SW 1271 (cell line): ENCODE measurements around the gene SEMA3C.

Experiments used
- DNase-seq, 2 experiments: peaks; one replicate each; lab custom pipeline; 2025; lab: John Stamatoyannopoulos, UW

Gene SEMA3C

DNA sequence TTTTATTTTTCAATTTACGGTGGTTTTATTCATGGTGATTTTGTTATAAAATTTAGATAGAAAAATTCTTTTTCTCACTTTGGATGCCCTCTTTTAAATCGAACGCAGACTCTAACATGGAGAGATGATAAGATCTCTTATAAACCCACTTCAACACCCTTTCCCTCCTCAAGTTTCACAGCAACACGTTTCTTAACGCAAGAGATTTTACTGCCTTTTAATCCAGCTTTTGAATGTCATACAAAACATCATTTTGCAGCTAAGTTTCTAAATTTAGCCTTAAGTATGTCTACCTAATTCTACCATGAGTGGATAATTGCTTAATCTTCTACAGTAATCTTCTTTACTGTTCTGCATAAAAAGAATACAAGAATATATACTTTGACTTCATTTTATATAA is 70.0 kb downstream of the SEMA3C start:
- no peak for DNase-seq

DNA sequence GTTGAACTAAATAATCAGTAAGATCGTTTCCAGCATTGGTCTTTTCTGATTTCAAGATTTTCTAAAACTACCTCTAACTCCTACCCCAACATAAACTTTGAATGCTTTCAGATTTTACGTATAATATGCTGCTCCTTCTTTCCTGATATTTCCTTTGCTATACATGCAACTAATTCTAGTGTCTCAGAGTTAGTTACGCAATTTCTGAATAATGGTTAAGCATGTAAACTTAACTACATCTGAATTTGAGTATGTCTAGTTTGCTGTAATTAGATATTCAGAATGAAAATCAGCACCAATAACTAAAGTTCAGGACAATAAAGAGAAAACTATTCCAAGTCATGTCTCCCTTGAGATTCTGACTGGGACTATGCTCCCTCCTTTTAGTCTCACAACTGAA is 71.0 kb downstream of the SEMA3C start:
- no peak for DNase-seq

DNA sequence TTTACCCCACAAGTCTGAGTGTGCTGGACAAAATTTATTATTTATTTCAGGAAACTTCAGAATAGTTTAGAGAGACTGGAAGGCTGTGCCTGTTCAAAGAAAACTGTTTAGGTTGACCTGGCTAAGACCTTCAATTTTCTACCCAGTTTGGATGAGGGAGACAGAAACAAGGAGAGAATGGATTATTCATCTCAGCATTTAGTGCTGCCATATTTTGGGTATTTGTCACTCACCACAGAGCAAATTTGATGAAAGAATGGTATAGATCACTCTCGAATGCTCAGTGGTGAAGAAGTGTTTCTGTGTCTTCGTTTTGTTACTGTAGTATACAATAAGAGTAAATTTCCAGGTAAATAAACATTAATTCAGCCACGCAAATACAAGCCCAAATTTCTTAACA is 71.8 kb downstream of the SEMA3C start:
- DNase-seq: no peak

DNA sequence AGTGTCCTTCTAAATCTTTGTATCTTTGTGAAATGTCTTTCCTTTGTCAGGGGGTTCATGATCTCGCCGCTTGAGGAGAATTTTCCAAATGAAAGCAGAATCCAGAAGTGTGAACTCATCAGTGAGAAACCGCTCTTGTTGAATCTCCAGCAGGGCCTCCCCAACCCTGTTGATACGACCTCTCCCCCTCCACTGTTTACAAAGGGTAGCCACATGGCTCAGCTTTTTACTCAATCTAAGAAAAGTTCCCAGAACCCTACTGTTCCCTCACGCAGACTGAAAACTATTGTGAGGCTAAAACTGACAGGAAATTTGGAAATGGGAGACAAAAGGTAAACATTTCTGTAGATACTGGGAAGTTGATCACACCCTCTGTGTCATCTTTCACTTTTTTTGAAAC is 73.9 kb downstream of the SEMA3C start:
- no peak for DNase-seq

DNA sequence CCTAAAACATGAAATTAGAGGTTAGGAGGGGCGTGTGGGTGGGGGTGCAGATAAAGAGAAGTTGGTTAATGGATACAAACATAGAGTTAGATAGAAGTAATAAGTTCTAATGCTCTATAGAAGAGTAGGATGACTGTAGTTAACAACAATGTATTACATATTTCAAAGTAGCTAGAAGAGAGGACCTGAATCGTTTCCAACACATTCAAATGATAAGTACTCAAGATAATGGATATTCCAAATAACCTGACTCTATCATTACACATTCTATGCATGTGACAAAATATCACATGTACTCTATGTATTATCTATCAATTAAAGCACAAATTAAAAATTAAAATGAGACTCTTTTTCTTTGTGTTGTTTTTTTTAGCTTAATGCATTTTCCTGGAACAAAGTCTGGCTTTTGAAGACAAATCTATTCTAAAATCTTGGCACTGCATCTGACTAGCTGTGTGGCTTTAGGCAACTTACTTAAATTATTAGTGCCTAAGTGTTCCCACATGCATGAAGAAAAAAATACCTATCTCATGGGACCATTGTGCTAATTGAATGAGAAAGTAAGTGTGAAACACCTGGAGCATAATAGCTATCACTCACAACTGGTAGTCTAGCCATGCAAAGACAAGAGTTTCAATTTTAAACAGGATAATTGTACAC is 75.7 kb downstream of the SEMA3C start:
- no peak for DNase-seq

DNA sequence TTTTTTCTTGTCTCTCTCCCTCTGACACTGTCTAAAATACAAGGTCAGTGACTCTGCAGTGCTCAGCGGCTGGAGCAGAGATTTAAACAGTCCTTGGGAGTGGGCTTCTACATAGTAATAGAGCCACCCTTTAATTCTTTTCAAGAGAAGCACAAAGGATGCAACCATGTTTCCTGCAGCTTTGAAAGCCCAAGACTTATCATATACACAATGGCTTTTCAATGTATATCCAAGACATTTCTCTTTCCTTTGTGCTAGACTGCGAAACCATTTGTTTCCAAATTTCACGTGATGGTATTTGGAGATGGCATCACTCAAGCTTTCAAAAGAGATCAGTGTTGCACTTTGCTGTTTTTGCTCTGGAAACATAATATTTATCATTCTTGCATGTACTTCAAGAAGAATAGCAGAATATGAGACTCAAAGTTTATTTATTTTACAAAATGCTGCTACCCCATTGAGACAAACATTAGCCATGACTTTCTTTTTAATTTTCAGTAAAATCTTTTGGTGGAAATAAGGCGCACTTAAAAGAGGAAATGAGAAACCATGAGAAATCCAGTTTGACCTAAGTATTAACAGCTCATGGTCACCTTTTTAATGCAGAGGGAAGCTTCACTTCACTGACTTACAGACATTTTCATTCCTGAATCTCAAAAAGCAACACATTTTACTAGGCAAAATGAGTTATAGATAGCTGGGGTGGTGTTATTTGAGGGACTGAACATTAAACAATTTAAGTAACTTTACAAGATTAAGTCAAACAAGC is 76.6 kb downstream of the SEMA3C start:
- DNase-seq: no peak

DNA sequence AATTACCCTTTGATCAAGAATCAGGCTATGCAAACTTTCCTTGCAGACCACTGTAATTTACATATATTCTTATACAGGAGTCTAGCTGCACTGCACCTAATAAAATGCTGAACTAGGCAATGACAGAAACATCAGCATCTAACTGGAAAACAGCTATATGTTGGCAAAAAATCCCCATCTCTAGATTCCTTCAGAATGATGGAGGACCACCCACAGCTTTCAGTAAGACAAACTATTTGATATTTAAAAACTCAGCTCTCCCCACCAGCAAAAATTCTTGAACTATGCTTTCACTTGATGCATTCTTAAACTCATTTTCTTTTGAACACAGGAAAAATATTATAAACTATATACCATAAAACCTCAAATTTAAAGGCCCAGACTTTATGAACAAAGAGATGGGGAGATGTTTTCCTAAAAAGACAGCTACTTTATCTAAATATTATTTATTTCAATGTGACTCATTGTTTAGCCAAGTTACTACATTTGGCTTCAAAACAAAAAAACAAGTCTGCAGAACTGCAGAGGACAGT is 77.4 kb downstream of the SEMA3C start:
- DNase-seq: no peak

DNA sequence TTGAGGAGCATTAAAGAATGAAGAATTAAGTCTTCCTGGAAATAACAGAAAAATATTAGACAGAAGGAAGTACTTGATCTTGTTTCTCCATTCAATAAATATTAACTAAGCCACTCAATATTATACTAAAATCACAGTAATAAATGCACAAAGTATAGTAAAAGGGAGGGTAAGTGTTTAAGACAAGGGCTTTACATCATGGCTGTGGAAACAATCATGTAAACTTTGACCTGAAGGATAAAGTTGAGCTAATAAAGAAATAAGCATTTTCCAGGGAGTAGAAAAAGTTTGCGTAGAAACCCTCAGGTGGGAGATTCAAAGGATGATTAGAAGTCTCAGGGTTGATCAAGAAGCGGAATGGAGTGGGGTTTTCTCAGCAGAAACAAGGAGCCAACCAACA is 78.2 kb downstream of the SEMA3C start:
- DNase-seq: no peak

DNA sequence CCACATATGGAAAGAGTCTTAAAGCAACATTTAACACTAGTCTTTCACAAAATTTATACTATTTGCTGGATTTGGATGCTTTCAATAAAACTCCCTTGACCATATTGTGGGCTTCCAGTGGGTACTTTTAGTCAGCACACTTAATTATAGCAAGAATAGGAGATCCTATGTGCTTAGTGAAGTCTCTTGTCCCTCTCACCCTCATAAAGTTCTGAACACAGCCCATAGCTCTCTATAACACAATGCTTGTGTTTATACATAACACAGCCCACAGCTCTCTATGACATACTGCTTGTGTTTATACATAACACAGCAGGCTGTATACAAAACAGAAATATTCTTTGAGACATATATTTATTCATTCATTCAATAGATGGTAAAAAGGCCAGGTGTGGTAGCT is 79.0 kb downstream of the SEMA3C start:
- no peak for DNase-seq

DNA sequence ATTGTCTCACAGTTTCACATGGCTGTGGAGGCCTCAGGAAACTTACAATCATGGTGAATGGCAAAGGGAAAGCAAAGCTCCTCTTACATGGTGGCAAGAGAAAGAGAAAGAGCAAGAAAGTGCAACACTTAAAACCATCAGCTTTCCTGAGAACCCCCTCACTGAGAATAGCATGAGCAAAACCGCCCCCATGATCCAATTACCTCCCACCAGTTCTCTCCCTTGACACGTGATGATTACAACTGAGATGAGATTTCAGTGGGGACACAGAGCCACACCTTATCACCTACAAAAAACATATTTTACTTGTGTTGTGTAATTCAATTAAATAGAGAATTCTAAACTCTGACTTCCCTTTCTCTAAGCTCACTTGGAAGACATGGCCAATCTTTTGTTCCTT is 80.2 kb downstream of the SEMA3C start:
- DNase-seq: no peak

DNA sequence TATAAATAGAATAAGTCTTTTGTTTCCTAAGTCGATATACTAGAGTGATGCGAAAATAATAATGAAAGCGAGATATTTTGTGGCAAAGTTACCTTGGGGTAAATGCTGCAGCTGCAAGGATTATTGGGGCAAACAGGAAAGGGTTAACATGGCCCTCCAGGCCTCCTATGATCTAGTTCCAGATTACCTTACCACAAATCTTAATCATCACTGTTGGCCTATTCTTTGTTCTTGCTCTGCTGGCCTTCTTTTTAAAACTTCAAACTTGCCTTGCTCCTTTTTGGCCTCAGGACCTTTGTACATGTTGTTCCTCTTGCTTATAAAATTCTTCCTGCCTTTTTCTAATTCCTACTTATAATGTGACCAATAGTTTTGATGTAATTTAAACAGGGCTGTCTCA is 81.5 kb downstream of the SEMA3C start:
- no peak for DNase-seq

DNA sequence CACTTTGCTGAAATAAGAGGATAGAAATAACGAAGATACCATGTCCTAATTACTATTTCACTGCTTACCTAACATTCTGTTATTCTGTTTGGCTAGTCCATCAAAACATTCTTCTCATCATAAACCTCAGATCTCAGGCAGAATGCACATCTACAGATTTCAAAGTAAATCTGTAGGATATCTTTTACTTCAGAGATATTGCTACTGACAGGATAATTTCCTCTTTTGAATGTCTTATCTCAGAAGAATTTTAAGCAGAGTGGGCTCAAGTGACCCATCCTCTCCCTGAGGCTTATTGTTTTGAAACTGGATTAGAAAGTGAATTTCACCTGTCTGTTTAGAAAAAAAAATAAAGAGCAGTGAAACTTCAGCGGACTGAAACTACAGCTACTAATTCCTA is 83.6 kb downstream of the SEMA3C start:
- no peak for DNase-seq

DNA sequence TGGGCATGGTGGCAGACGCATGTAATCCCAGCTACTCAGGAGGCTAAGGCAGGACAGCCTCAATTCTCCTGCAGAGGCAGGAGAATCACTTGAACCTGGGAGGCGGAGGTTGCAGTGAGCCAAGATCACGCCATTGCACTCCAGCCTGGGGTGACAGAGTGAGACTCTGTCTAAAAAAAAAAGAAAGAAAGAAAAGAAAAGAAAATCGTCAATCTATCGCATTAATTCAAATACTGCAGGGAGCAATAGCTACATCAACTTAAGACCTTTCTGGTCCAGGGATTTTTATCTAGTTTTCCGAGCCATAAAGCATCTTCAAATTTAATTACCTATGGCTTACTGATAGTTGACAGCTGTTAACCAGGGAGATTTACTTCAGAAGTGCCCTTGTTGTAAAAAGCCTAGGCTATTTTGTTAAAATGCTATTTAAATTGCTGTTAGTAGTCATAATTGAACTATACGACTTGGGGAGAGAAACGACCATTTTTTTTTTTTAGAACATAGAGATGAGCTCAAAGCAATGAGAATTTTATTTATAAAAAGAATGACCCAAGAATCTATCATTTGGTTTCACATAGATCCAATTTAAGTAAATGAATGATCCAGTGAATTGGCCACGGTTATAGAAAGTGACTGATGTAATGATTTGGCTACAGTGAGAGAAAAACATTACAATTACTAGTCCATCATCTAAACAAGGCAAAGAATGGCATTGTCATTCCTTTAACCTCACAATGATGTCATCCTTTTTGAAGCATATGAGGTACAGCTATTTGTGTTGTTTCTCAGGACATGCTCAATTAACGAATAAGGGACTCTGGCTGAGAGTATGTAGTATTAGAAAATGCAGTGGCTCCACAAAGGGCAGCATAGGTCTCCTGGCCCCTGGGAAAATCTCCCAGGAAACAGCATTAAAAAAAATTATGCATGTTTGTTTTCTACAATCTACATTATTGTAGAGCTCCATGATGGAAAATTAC is 85.3 kb downstream of the SEMA3C start:
- no peak for DNase-seq

DNA sequence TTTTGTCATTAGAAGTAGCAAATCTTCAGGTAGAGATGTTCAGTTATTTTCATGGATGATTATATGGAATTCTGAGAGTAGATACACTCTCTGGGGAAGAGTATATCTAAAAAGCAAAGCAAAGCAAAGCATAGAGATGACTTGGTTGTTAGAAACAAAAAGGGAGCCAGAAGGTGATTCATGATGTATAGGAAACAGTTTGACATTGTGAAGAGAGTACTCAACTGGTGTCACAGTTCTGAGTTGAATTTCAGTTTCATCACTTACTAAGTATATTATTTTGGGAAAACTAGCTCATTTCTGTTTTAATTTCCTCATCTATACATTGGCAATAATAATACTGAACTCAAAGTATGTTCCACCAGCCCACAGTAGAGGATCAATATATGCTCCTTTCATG is 86.8 kb downstream of the SEMA3C start:
- DNase-seq: no peak

DNA sequence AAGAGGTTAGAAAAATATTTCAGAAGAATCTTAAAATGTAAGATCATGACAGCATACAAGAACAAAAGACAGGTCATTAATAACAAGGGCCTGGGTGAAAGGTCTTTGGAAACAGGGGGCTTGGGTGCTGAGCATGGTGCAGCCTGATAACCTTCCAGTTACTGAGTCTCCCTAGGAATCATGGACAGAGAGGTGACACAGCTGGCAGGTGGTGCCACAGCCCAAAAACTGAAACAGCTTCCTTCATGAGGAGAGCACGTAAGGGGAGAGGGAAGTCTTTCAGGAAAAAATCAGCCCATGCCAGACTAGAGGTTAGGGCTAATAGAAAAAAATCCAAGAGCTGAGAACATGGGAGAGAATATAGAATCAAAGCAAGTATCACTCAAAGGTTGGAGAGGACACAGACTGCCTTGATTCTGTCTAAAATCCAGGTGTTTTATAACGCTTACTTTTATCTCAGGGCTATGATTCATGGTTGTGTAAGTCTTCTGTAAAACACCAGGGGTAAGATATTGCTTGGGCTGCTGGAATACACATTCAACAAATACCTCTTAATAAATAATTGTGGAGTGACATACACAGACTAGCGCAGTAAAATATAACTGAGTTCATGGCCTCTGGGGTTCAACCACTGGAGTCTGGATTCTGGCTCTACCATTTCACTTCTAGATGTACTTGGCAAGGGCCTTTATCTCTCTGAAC is 88.1 kb downstream of the SEMA3C start:
- DNase-seq: no peak

DNA sequence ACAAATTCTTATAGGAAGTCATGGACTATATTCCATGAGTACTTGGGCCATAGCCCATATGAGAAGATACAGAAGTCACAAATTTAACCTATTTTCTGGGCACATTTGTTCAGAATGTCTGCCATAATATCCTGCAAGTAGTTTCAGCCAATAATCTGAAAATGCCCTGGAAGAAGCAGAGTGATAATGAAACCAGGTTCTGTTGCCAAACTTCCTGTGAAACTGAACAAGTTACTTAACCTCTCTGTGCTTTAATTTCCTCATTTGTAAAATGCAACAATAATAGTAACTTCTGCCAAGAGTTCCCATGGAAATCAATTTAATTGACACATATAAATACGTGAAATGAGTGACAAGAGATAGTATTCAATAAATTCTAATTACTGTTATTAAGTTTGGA is 88.8 kb downstream of the SEMA3C start:
- DNase-seq: no peak

DNA sequence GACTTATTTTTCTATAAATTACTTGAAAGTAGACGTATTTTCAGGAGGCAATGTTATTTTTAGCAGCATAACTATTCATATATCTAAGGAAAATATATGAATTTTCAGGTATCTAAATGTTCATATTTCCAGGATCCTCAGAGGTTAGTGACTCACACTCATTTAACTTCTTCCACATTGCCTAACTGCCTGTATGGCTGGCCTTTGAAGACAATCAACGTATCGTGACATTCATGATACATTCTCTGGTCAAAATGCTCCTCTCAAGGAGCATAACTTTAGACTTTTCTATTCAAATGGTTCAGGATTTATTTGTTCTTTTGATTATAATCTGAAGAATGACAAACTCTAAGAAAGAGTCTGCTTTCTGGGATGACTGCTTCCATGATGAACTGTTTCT is 89.3 kb downstream of the SEMA3C start:
- no peak for DNase-seq

DNA sequence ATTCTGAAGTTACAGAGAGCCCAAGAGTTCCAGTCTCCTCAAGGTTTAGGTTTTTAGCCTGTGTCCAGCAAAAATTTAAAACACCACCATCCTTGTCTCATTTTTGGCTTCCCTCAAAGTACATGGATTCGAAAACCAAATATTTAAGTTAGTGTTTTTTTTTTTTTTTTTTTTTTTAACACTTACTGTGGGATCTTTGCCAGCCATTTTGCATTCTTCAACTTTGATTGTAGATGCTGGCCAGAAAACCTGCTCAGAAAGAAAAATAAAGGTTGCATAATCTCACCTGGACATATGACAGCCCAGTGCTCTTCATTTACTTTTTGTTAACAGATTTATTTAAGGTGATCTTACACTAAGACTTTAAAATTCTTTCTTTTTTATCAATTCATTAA is 91.6 kb downstream of the SEMA3C start:
- no peak for DNase-seq

DNA sequence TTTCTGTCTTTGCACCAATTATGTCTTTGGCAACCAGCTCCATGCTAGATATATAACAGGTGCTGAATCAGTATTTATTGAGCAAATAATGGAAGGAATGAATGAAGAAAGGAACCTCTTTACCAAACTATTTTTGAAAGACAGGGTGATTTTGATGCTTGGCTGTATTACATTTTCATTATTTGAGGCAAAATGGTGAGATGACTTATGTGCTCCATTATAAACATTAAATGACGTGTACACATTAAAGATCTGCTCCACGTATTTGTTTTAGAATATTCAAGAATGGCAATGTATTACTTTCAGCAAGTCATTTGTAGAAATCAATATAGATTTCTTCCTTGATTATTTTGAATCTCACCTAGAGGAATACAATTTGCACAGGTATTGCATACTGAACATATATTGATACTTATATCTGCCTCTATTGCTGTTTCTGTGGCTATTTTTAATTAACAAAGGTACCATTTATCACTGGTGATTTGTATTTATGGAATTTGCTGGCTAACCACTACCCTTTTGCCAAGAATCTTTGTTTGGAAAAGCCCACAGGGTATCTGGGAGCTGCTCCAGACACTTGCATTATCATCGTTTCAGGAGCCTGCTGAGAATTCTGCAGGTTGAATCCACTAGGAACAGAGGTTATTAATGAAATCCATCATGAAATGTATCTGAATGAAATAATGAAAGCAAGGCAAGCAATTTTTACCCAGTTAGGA is 92.2 kb downstream of the SEMA3C start:
- DNase-seq: no peak

DNA sequence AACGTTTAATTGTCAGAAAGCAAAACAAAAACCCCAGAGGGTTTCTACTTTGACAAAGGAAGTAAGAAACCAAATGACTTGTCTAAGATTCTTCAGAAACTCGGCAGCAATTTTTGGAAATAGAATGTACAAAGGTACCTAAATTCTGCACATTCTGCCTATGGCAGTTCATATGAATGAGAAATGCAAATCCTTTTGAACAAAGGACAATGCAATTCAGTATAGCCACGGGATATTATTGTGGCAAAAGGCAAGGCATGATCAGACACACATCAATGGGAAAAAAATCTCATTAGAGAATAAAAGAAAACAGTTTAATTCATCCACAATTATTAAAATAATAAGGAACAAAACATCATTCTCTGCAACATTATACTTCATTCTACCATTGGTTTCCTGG is 93.4 kb downstream of the SEMA3C start:
- no peak for DNase-seq

DNA sequence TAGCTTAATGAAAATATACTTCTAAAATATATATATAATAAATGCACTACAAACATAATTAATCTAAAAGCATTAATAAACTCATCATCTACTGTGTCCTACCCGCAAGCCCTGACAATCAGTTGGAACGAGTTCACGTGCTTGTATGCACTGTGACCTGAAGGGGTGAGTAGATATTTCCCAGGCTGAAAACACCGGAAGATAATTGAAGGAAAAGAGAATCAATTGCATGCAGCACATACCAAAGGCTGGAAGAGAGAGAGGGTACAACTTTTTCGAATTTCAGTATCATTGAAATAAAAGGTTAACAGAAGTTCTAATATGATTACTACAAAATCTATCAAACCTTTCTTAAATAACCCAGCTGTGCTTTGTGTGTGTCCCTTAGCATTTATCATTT is 94.6 kb downstream of the SEMA3C start:
- DNase-seq: no peak
